Measurements from ENCODE around the gene NPAS3. TPM values are rescaled to one million over a fixed set of nuclear protein-coding genes. Genes with fewer than 3 reads are reported as not detected.
A peak's percentile ranks its signal among the peaks of the same experiment; 100 is the strongest.

Gene NPAS3
- total RNA-seq, 6 experiments from 2014 or later: 0.11 to 0.83 (median 0.21) TPM; not detected in 2

- Histone ChIP-seq H3K27me3 (no peaks in the 10 kb centered on the region), H3K4me3 (no peak overlapping the region), H3K4me1 (no peaks in the 10 kb centered on the region), H3K36me3 (no peaks in the 10 kb centered on the region), H3K27ac (no peak overlapping the region), H3K9me3 (no peaks in the 10 kb centered on the region)
- DNase-seq (no peak), ATAC-seq (peak in 1 of 4 donors; percentile 68)
- intact Hi-C loops (cut with DNase I): no loop called here
- 33% methylated on average over 3 of the region's 3 CpGs for WGBS (ENCODE audit: insufficient coverage, low coverage, low lambda C conversion rate, missing lambda C conversion rate)
- no peak for TF ChIP-seq CTCF (IDR thresholded peaks at IDR 0.05)
Observed at GRCh38 chr14:32913725-32914124, 25.0 kb upstream of the NPAS3 start.

DNA sequence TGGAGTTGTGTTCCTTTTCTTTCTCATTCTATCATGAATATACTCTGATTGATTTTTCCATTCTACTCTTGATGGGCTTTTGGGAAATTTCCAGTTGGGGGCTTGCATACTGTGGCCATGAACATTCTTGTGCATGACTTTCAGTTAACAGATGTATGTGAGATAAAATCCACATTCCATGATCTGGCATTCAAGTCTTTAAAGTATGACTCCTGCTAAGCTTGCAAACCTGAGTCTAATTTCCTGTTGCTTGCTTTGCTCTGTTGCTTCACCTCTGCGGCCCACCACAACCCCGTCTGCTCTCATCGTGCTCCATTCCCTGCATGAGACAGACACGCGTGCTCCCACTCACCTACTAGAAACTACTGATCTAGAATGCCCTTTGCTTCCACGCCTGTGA lies 24.3 kb upstream of the NPAS3 start:
- Histone ChIP-seq H3K27ac (no peak overlapping the region), H3K36me3 (no peaks in the 10 kb centered on the region), H3K4me3 (no peak overlapping the region), H3K4me1 (no peaks in the 10 kb centered on the region), H3K27me3 (no peaks in the 10 kb centered on the region), H3K9me3 (no peaks in the 10 kb centered on the region)
- WGBS (ENCODE audit: insufficient coverage, low coverage, low lambda C conversion rate, missing lambda C conversion rate): 75% methylated on average over 6 of the region's 6 CpGs
- DNase-seq: no peak
- ATAC-seq: no peak
- no peak for TF ChIP-seq CTCF (IDR thresholded peaks at IDR 0.05)
- TF ChIP-seq POLR2A (IDR thresholded peaks at IDR 0.05): no peak
- intact Hi-C loops (cut with DNase I): no loop called here

- Histone ChIP-seq H3K36me3 (no peaks in the 10 kb centered on the region), H3K27ac (no peak overlapping the region), H3K4me1 (no peaks in the 10 kb centered on the region), H3K27me3 (no peaks in the 10 kb centered on the region), H3K9me3 (no peaks in the 10 kb centered on the region), H3K4me3 (no peak overlapping the region)
- intact Hi-C loops (cut with DNase I): no loop called here
- TF ChIP-seq POLR2A (IDR thresholded peaks at IDR 0.05) (no peak), CTCF (IDR thresholded peaks at IDR 0.05) (no peak)
- DNase-seq: no peak
- ATAC-seq: peak in 3 of 4 donors; percentile 42 to 69 (median 57)
- WGBS (ENCODE audit: insufficient coverage, low coverage, low lambda C conversion rate, missing lambda C conversion rate): 56% methylated on average over 6 of the region's 6 CpGs
Observed at GRCh38 chr14:32920696-32921276, 17.9 kb upstream of the NPAS3 start.

DNA sequence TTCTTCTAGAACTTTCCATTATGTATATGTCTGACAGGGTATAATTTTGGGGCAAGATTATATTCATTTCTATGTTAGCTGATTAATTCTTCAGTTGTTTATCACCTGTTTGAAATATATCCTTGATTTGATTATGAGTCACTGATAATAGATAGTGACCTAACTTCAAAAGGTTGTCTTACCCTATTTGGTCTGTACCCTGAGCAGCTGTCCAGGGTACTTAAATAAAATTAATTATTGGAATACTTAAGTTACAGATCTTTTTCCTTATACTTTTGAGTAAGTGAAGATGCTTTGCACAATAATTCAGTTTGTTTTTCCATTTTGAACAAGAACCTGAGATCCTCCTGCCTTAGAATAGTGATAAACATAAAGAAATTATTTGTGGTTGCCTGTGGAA lies 13.2 kb upstream of the NPAS3 start:
- H3K9me3 ChIP-seq: no peaks in the 10 kb centered on the region
- no peaks in the 10 kb centered on the region for H3K27me3 ChIP-seq
- intact Hi-C loops (cut with DNase I): no loop called here
- ATAC-seq (no peak), DNase-seq (no peak)
- no peak for TF ChIP-seq POLR2A (IDR thresholded peaks at IDR 0.05)
- TF ChIP-seq CTCF (IDR thresholded peaks at IDR 0.05): no peak
- no peak overlapping the region for H3K27ac ChIP-seq
- no peaks in the 10 kb centered on the region for H3K4me1 ChIP-seq
- H3K36me3 ChIP-seq: no peaks in the 10 kb centered on the region
- H3K4me3 ChIP-seq: no peak overlapping the region
